ENCODE data around the gene TXNL4A. TPM values are rescaled to one million over a fixed set of nuclear protein-coding genes. Genes with fewer than 3 reads are reported as not detected.
A peak's percentile ranks its signal among the peaks of the same experiment; 100 is the strongest.
"Not testable (repeated sequence)": the region's sequence is repeated elsewhere in the genome, so short reads cannot be mapped to it uniquely, and the experiment has no call there.

The TXNL4A gene
- total RNA-seq, 1 donor from 2014 or later: 39.2 TPM

DNA sequence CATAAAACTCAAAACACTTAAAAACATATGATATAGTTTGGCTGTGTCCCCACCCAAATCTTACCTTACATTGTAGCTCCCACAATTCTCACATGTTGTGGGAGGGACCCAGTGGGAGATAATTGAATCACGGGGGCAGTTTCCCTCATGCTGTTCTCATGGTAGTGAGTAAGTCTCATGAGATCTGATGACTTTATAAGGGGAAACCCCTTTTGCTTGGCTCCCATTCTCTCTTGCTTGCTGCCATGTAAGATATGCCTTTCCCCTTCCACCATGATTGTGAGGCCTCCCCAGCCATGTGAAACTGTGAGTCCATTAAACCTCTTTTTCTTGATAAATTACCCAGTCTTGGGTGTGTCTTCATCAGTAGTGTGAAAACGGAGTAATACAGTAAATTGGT, 11.3 kb upstream of the TXNL4A start:
- not testable (repeated sequence) for DNase-seq (ENCODE audit: low spot score)

- DNase-seq (ENCODE audit: low spot score): no peak
These were observed 3.1 kb upstream of the TXNL4A start for GRCh38 chr18:79991494-79991893.

GRCh38 chr18:79989195-79989497, 783 bp upstream of the TXNL4A start:
- no peak for DNase-seq (ENCODE audit: low spot score)

GRCh38 chr18:79988071-79988450, 302 bp downstream of the TXNL4A start:
- no peak for DNase-seq (ENCODE audit: low spot score)

- peak; percentile 3 for DNase-seq (ENCODE audit: low spot score)
These were observed 797 bp downstream of the TXNL4A start for GRCh38 chr18:79987566-79987965.

GRCh38 chr18:79986726-79987125, 1.6 kb downstream of the TXNL4A start:
- no peak for DNase-seq (ENCODE audit: low spot score)

DNA sequence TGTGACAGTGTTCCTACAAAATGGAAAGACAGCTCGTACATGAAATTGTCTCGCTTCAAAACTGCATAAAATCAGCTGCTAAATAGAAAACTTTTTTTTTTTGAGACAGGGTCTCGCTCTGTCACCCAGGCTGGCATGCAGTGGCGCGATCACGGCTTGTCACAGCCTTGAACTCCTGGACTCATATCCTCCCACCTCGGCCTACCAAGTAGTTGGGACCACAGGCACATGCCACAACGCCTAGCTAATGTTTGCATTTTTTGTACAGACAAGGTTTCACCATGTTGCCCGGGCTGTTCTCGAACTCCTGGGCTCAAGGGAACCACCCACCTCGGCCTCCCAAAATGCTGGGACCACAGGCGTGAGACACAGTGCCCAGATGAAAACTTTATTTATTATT, 3.2 kb downstream of the TXNL4A start:
- no peak for DNase-seq (ENCODE audit: low spot score)

DNA sequence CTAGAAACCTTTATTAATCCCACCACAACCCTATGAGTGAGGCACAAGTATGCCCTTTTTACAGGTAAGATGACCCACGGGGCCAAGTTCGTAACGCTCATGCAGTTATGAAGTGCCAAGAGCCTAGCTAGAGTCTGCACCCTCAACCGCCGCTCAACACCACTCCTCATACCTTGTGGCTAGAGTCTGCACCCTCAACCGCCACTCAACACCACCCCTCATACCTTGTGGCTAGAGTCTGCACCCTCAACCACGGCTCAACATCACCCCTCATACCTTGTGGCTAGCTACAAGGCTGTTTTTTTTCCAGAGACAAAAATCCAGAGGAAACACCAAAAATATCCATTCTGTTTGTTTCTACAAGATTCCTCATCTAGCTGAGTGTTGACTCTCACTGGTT, 4.6 kb downstream of the TXNL4A start:
- no peak for DNase-seq (ENCODE audit: low spot score)

- no peak for DNase-seq (ENCODE audit: low spot score)
These were observed 5.1 kb downstream of the TXNL4A start for GRCh38 chr18:79983253-79983652.

GRCh38 chr18:79982736-79983135, 5.6 kb downstream of the TXNL4A start:
- no peak for DNase-seq (ENCODE audit: low spot score)

GRCh38 chr18:79980585-79980984, 7.8 kb downstream of the TXNL4A start:
- DNase-seq (ENCODE audit: low spot score): no peak

DNA sequence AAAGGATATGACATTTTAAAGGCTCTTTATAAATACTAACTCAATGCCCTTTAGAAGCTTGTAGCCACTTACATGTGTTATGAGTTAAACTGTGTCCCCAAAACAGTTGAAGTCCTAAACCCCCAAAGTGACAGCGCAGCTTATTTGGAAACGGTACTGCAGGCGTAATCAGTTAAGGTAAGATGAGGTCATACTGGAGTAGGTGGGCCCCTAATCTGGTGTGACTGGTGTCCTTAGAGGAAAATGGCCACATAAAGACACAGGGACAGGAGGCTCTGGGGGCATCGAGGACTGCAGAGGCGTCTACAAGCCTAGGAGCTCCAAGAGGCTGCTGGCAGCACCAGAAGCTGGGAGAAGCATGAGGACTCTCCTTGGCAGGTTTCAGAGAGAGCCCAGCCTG, 8.5 kb downstream of the TXNL4A start:
- DNase-seq (ENCODE audit: low spot score): no peak

- no peak for DNase-seq (ENCODE audit: low spot score)
These were observed 12.2 kb downstream of the TXNL4A start for GRCh38 chr18:79975985-79976680.

- DNase-seq (ENCODE audit: low spot score): no peak
These were observed 13.3 kb downstream of the TXNL4A start for GRCh38 chr18:79975043-79975442.

DNA sequence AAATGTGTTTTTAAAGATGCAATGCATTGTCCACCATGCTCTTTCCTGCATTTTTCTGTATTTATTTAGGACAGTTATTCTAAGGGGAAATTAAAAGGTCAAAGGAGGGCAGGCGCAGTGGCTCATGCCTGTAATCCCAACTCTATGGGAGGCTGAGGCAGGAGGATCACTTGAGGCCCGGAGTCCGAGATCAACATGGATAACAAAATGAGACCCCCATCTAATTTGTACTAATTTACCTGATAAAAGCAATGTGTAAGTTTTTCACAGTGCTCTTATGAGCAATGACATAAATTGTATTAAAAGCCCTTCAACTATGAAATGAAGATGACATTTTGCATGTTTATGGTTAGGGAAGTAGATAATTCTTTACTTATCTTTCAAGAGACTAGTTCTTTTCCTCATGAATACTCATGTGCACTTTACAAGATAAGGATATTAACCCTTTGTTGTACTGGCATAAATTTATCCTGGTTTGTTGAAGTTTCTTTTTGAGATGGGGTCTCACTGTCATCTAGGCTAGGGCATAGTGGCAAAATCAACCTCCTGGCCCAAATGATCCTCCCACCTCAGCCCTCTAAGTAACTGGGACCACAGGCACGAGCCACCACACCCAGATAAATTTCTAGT, 14.2 kb downstream of the TXNL4A start:
- DNase-seq (ENCODE audit: low spot score): no peak

DNA sequence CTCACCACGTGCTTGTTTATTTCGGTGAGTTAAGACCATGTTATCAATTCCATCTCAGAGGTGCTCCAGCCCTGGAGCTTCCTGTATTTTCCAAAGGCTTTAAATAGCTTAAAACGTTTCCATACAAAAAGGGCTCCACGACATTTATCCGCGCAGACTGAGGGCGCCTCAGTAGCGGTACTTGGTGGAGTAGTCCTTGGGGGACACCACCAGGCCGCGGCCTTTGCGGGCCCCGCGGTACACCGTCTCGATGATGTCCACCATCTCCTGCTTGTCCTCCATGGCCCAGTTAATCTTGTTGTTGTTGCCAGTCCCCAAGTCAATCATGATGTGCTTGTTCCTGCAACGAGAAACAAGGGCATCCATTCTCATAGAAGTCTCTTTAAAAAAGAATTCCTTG, 14.8 kb downstream of the TXNL4A start:
- no peak for DNase-seq (ENCODE audit: low spot score)

DNA sequence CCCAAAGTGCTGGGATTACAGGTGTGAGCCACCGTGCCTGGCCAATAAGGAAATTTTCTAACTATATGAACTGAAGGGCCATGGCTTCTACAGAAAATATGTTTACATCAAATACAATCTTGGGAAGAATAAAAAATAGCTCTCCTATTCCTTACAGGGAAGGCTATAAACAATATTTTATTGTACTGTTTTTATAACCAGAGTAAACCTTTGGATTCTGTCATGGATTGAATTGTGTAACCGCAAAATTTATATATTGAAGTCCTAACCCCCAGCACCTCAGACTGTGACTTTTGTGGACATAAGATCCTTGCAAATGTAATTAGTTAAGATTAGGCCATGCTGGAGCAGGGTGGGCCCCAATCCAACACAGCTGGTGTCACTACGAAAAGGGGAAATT, 15.6 kb downstream of the TXNL4A start:
- no peak for DNase-seq (ENCODE audit: low spot score)

GRCh38 chr18:79971986-79972385, 16.4 kb downstream of the TXNL4A start:
- no peak for DNase-seq (ENCODE audit: low spot score)

- DNase-seq (ENCODE audit: low spot score): no peak
These were observed 17.0 kb downstream of the TXNL4A start for GRCh38 chr18:79971211-79971952.

DNA sequence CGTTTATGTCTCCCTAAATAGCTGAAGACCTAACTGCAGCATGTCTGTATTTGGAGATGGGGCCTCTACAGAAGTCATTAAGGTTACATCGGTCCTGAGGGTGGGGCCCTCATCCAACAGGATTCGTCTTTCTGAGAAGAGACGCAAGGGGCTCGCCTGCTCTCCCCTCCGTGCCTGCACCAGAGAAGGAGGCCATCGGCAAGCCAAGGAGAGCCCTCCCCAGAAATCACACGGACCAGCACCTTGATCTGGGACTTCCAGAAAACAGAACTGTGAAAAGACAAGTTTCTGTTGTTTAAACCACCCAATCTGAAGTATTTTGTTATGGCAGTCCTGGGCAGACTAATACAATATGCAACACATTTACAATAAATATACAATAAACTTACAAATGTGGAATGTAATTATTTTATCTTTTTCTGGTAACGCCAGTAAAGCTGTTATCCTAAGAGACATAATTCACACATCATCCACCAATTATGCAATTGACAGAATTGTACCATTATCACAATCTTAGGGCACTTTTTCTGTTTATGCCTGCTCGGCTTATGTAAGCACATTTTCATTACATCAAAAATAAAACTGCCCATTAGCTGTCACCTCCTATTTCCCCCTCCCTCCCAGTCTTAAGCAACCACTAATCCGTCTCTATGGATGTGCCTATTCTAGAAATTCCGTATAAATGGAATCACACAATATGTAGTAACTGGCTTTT, 17.8 kb downstream of the TXNL4A start:
- DNase-seq (ENCODE audit: low spot score): no peak

- DNase-seq (ENCODE audit: low spot score): peak; percentile 48
These were observed 23.1 kb downstream of the TXNL4A start for GRCh38 chr18:79965119-79965902.

All from umbilical cord (tissue), 2 donors.